Stimulated activated CD8-positive, alpha-beta memory T cell treated with anti-CD3 and anti-CD28 coated beads, Interleukin-2, amount 100 ng/mL, for 1 hour (primary cell): ENCODE measurements around the gene ALKBH5.

Experiments
- DNase-seq, 2 donors: peaks; one replicate each; pipeline ENCODE4 v3.0.0-alpha.2; 2020; ENCODE audit warnings: low read depth in 2 of 2

ALKBH5 gene

GRCh38 chr17:18224053-18224386 lies 40.4 kb downstream of the ALKBH5 start:
- DNase-seq = no peak

- DNase-seq = no peak
These were observed 40.9 kb downstream of the ALKBH5 start for GRCh38 chr17:18224387-18225120.

- DNase-seq = peak; percentile 87 to 93
These were observed 41.6 kb downstream of the ALKBH5 start, which contains the start of gene LLGL1 for GRCh38 chr17:18225121-18225641. TSS of gene LLGL1 (plus strand) at chr17:18225635. CDS start at chr17:18225683, 48 bp downstream.

GRCh38 chr17:18225642-18226283 lies 42.1 kb downstream of the ALKBH5 start:
- no peak for DNase-seq

GRCh38 chr17:18226284-18226945 lies 42.8 kb downstream of the ALKBH5 start:
- DNase-seq = no peak

GRCh38 chr17:18227635-18228034 lies 44.0 kb downstream of the ALKBH5 start:
- no peak for DNase-seq

GRCh38 chr17:18228176-18228682 lies 44.6 kb downstream of the ALKBH5 start:
- no peak for DNase-seq

- DNase-seq = no peak
These were observed 45.6 kb downstream of the ALKBH5 start for GRCh38 chr17:18229254-18229653.

GRCh38 chr17:18229771-18230170 lies 46.1 kb downstream of the ALKBH5 start:
- DNase-seq = no peak

GRCh38 chr17:18230288-18231141 lies 46.9 kb downstream of the ALKBH5 start:
- DNase-seq = no peak

GRCh38 chr17:18231164-18231563 lies 47.5 kb downstream of the ALKBH5 start:
- no peak for DNase-seq

GRCh38 chr17:18233803-18234518 lies 50.3 kb downstream of the ALKBH5 start:
- DNase-seq = no peak

GRCh38 chr17:18234853-18235380 lies 51.3 kb downstream of the ALKBH5 start:
- no peak for DNase-seq

- DNase-seq = no peak
These were observed 52.2 kb downstream of the ALKBH5 start for GRCh38 chr17:18235743-18236256.

GRCh38 chr17:18236494-18236893 lies 52.9 kb downstream of the ALKBH5 start:
- DNase-seq = no peak

GRCh38 chr17:18237461-18237860 lies 53.8 kb downstream of the ALKBH5 start:
- no peak for DNase-seq

- no peak for DNase-seq
These were observed 54.7 kb downstream of the ALKBH5 start for GRCh38 chr17:18238299-18238698.

GRCh38 chr17:18240449-18240848 lies 56.8 kb downstream of the ALKBH5 start:
- no peak for DNase-seq

GRCh38 chr17:18241229-18241871 lies 57.7 kb downstream of the ALKBH5 start:
- no peak for DNase-seq
